ENCODE results near the gene OR51F2.
"Not testable (repeated sequence)": the region's sequence is repeated elsewhere in the genome, so short reads cannot be mapped to it uniquely, and the experiment has no call there.

OR51F2 gene

GRCh38 chr11:4821021-4821420 lies at the start of gene OR51F2:
Gene OR51F2 (plus strand): TSS chr11:4821321. CDS start chr11:4821422, 101 bp downstream.
- no peak for DNase-seq

- no peak for DNase-seq
Measured at GRCh38 chr11:4782454-4782853, 38.7 kb upstream of the OR51F2 start.

GRCh38 chr11:4797206-4797605 lies 23.9 kb upstream of the OR51F2 start:
- no peak for DNase-seq

GRCh38 chr11:4798427-4799183 lies 22.5 kb upstream of the OR51F2 start:
- DNase-seq = no peak

- DNase-seq = not testable (repeated sequence)
Measured at GRCh38 chr11:4801316-4801715, 19.8 kb upstream of the OR51F2 start.

GRCh38 chr11:4804280-4804679 lies 16.8 kb upstream of the OR51F2 start, which contains the start of gene OR52R1:
Gene OR52R1 (minus strand): TSS chr11:4804380. CDS start chr11:4804380, 0 bp downstream.
- no peak for DNase-seq

GRCh38 chr11:4808476-4808875 lies 12.6 kb upstream of the OR51F2 start:
- no peak for DNase-seq

GRCh38 chr11:4809246-4809645 lies 11.9 kb upstream of the OR51F2 start:
- DNase-seq = no peak

GRCh38 chr11:4825132-4825531 lies 4.0 kb downstream of the OR51F2 start:
- no peak for DNase-seq

GRCh38 chr11:4826425-4826824 lies 5.3 kb downstream of the OR51F2 start:
- no peak for DNase-seq

- DNase-seq = no peak
Measured at GRCh38 chr11:4830346-4830745, 9.2 kb downstream of the OR51F2 start.

- no peak for DNase-seq
Measured at GRCh38 chr11:4830909-4831308, 9.8 kb downstream of the OR51F2 start.

GRCh38 chr11:4839851-4840549 lies 18.9 kb downstream of the OR51F2 start:
- DNase-seq = no peak

- no peak for DNase-seq
Measured at GRCh38 chr11:4848908-4849532, 27.9 kb downstream of the OR51F2 start, which contains the start of gene OR51S1. Gene OR51S1 (minus strand): TSS chr11:4849208. CDS start chr11:4849208, 0 bp downstream.

- DNase-seq = no peak
Measured at GRCh38 chr11:4851033-4851432, 29.9 kb downstream of the OR51F2 start.

GRCh38 chr11:4854286-4854685 lies 33.2 kb downstream of the OR51F2 start:
- DNase-seq = not testable (repeated sequence)

- no peak for DNase-seq
Measured at GRCh38 chr11:4862447-4863236, 41.5 kb downstream of the OR51F2 start.

- DNase-seq = no peak
Measured at GRCh38 chr11:4863876-4864275, 42.8 kb downstream of the OR51F2 start.

GRCh38 chr11:4865855-4866254 lies 44.7 kb downstream of the OR51F2 start:
- DNase-seq = no peak
